Endothelial cell of umbilical vein (primary cell): ENCODE measurements around the gene SH3PXD2A. TPM values are rescaled to one million over a fixed set of nuclear protein-coding genes. Genes with fewer than 3 reads are reported as not detected.

ENCODE experiments used
- BruUV-seq: library from RNA; stranded (reverse); fragments of 400-500 nt; replicated peaks from 2 replicates; lab custom pipeline; 2021; lab: Mats Ljungman, UMichigan
- CTCF ChIA-PET: fragments of 300-600, 350-600 bp; sonication (Branson Sonifier 250); formaldehyde crosslinking; loops from one replicate; lab custom pipeline; 2021; ENCODE audit warnings: antibody characterized with exemption, inconsistent platforms; lab: Charles Lee
- POLR2A ChIA-PET: fragments of 300-600, 350-600 bp; sonication (Branson Sonifier 250); formaldehyde crosslinking; loops from one replicate; lab custom pipeline; 2021; ENCODE audit warnings: antibody characterized with exemption, inconsistent platforms; lab: Charles Lee
- DNase-seq: peaks from one replicate; pipeline ENCODE4 v3.0.0-alpha.2; 2011; ENCODE audit warnings: low read depth, low spot score
- FAIRE-seq: peaks from 2 replicates; lab custom pipeline; 2011; peaks lifted over from hg19 to GRCh38; lab: Jason Lieb, UNC
- H2AFZ ChIP-seq: 2 replicates; pipeline ENCODE4 v1.6.0; 2012; ENCODE audit warnings: low read depth, low read length, control low read depth, inconsistent platforms
- H3K27ac ChIP-seq: 2 replicates; pipeline ENCODE4 v1.5.1; 2011; ENCODE audit warnings: low read depth, mild to moderate bottlenecking, control low read depth, low read length, moderate library complexity; ENCODE audit not compliant: insufficient read depth
- H3K27me3 ChIP-seq, 2 experiments: 2 replicates each; pipeline versions ENCODE4 v1.6.0 to v1.6.1; 2011; ENCODE audit warnings: low read length in 2 of 2, mixed read lengths in 1 of 2; ENCODE audit not compliant: control insufficient read depth in 2 of 2, insufficient read depth in 2 of 2
- H3K36me3 ChIP-seq, 2 experiments: 2 replicates in 1 of 2; 3 replicates in 1 of 2; pipeline ENCODE4 v1.5.1; 2011; ENCODE audit warnings: low read length in 2 of 2, mild to moderate bottlenecking in 1 of 2, moderate library complexity in 1 of 2; ENCODE audit not compliant: control insufficient read depth in 2 of 2, insufficient read depth in 2 of 2; ENCODE audit errors: extremely low read depth in 1 of 2
- H3K4me1 ChIP-seq: 3 replicates; pipeline ENCODE4 v1.5.1; 2011; ENCODE audit warnings: mild to moderate bottlenecking, low read length; ENCODE audit not compliant: control insufficient read depth, insufficient read depth; ENCODE audit errors: extremely low read depth
- H3K4me2 ChIP-seq: 2 replicates; pipeline ENCODE4 v1.6.1; 2011; ENCODE audit warnings: low read length, control low read depth, mixed read lengths; ENCODE audit not compliant: insufficient read depth
- H3K4me3 ChIP-seq, 3 experiments: fragments of 200-600 bp in 1 of 3; sonication (generic), shearing (Covaris generic) in 1 of 3; replicated peaks in 1 of 3; 2 replicates each; pipeline ENCODE4 v1.5.1; 2011 to 2016; ENCODE audit warnings: control low read depth in 3 of 3, low read length in 3 of 3, mild to moderate bottlenecking in 2 of 3, inconsistent platforms in 1 of 3, low read depth in 1 of 3, moderate library complexity in 1 of 3; ENCODE audit not compliant: insufficient read depth in 1 of 3
- H3K79me2 ChIP-seq: 2 replicates; pipeline ENCODE4 v1.6.0; 2012; ENCODE audit warnings: low read length, inconsistent platforms; ENCODE audit not compliant: control insufficient read depth, insufficient read depth
- H3K9ac ChIP-seq: replicated peaks from 2 replicates; pipeline ENCODE3; 2011; ENCODE audit warnings: low read length, control low read depth; ENCODE audit not compliant: insufficient read depth; ENCODE audit errors: extremely low read depth
- H3K9me1 ChIP-seq: replicated peaks from 3 replicates; pipeline ENCODE4 v1.6.0; 2011; ENCODE audit warnings: mild to moderate bottlenecking, low read length; ENCODE audit not compliant: control insufficient read depth, insufficient read depth; ENCODE audit errors: extremely low read depth
- H3K9me3 ChIP-seq: replicated peaks from 2 replicates; pipeline ENCODE4 v1.5.1; 2012; ENCODE audit warnings: low read length, inconsistent platforms; ENCODE audit not compliant: control insufficient read depth, insufficient read depth
- H4K20me1 ChIP-seq: replicated peaks from 2 replicates; pipeline ENCODE3; 2011; ENCODE audit warnings: mild to moderate bottlenecking, low read length; ENCODE audit not compliant: control insufficient read depth, insufficient read depth; ENCODE audit errors: extremely low read depth
- CTCF ChIP-seq, 2 donors: IDR thresholded peaks; 1 replicate in 1 of 2; 2 replicates in 1 of 2; pipeline ENCODE4 v1.5.1; 2011; ENCODE audit warnings: low read length in 2 of 2, mild to moderate bottlenecking in 2 of 2, moderate library complexity in 2 of 2, control low read depth in 1 of 2, inconsistent platforms in 1 of 2, low read depth in 1 of 2; ENCODE audit not compliant: insufficient read depth in 1 of 2; ENCODE audit errors: extremely low read depth in 1 of 2
- EZH2 ChIP-seq: IDR thresholded peaks from 2 replicates; pipeline ENCODE4 v1.6.1; 2012; ENCODE audit warnings: borderline replicate concordance, low read depth, mild to moderate bottlenecking, moderate library complexity, low read length, inconsistent platforms; ENCODE audit not compliant: severe bottlenecking
- FOS ChIP-seq: IDR thresholded peaks from 2 replicates; pipeline ENCODE4 v1.6.1; 2011; ENCODE audit warnings: mild to moderate bottlenecking, low read length, moderate library complexity, borderline replicate concordance; ENCODE audit not compliant: insufficient read depth
- GATA2 ChIP-seq: IDR thresholded peaks from 2 replicates; pipeline ENCODE4 v1.7.0; 2011; ENCODE audit warnings: low read depth, mild to moderate bottlenecking, moderate library complexity, mixed read lengths, low read length; ENCODE audit not compliant: insufficient read length, insufficient read depth
- JUN ChIP-seq: IDR thresholded peaks from 2 replicates; pipeline ENCODE4 v1.6.1; 2011; ENCODE audit warnings: borderline replicate concordance, low read depth; ENCODE audit not compliant: insufficient read length, insufficient read depth
- MYC ChIP-seq: IDR thresholded peaks from one replicate; pipeline ENCODE4 v1.6.1; 2011; ENCODE audit warnings: mild to moderate bottlenecking, low read depth, low read length
- POLR2A ChIP-seq: IDR thresholded peaks from 2 replicates; pipeline ENCODE4 v1.6.1; 2012; ENCODE audit warnings: low read depth, mild to moderate bottlenecking, control low read depth, low read length
- POLR2AphosphoS5 ChIP-seq: IDR thresholded peaks from 2 replicates; pipeline ENCODE4 v1.6.1; 2012; ENCODE audit warnings: low read depth, mild to moderate bottlenecking, control low read depth, low read length, moderate library complexity; ENCODE audit not compliant: insufficient read depth
- dilution Hi-C: fragments of 300-500 bp; cut with MboI; formaldehyde crosslinking; loops from one replicate; pipeline ENCODE4 v1.15.0; 2019; ENCODE audit warnings: low sequenced_read_pairs; ENCODE audit not compliant: extremely low pct_ligation_motif_present
- intact Hi-C: fragments of 100-400 bp; cut with micrococcal nuclease; formaldehyde crosslinking; loops from one replicate; pipeline ENCODE4 v1.10.0; 2022
- polyA plus RNA-seq, 4 experiments: library from polyadenylated mRNA; depleted of rRNA in 3 of 4; stranded (reverse) in 3 of 4; unstranded in 1 of 4; fragments of >200 nt; gene quantifications; 2 replicates each; pipeline versions ENCODE4 v1.2.1 to v1.2.3, GENCODE V29; 2011 to 2012; ENCODE audit warnings: missing spikeins in 1 of 4
- total RNA-seq: library from RNA; stranded (reverse); gene quantifications from 2 replicates; pipeline ENCODE4 v1.2.3, GENCODE V29; 2021
- TF ChIP-seq, protein P1 (sequence below): IDR thresholded peaks from 2 replicates; pipeline ENCODE4 v1.6.1; 2011; ENCODE audit not compliant: insufficient read depth, insufficient read length

The SH3PXD2A gene
- total and polyA plus RNA-seq, 2 donors (not counting 3 experiments of a cell fraction or from before 2014, with no cell fraction given), result 1.4 to 5.1 TPM

GRCh38 chr10:103678178-103678526 is 177.2 kb downstream of the SH3PXD2A start:
- dilution Hi-C loops, result no loop called here
- POLR2A ChIA-PET, result no interaction called here
- Histone ChIP-seq H3K79me2 (no peaks in the 10 kb centered on the region), H3K27ac (no peak overlapping the region), H3K9me3 (no peaks in the 10 kb centered on the region), H3K4me2 (no peak overlapping the region), H3K9me1 (no peaks in the 10 kb centered on the region), H3K4me1 (no peaks in the 10 kb centered on the region), H3K27me3 (no peaks in the 10 kb centered on the region), H3K9ac (no peak overlapping the region), H3K4me3 (no peak overlapping the region), H3K36me3 (no peaks in the 10 kb centered on the region), H2AFZ (no peak overlapping the region), H4K20me1 (no peaks in the 10 kb centered on the region)
- intact Hi-C loops, result no loop called here
- FAIRE-seq (no peak), DNase-seq (peak; percentile 77)
- no TSS peak for BruUV-seq
- CTCF ChIA-PET, result interaction anchor here (0.8 to 1.3 kb wide), 2 partner anchors 8 to 12 kb away, joined by 3 to 7 read pairs; no protein-coding TSS in a partner anchor
- no peak for TF ChIP-seq GATA2
- TF ChIP-seq, protein P1, sequence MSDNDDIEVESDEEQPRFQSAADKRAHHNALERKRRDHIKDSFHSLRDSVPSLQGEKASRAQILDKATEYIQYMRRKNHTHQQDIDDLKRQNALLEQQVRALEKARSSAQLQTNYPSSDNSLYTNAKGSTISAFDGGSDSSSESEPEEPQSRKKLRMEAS, result peak; percentile 42

- intact Hi-C loops (no loop called here), dilution Hi-C loops (no loop called here)
- Histone ChIP-seq H3K27me3 (no peaks in the 10 kb centered on the region), H3K27ac (no peak overlapping the region), H3K4me3 (no peak overlapping the region), H3K9me3 (no peaks in the 10 kb centered on the region), H3K9ac (no peak overlapping the region), H3K4me1 (no peaks in the 10 kb centered on the region), H3K79me2 (no peaks in the 10 kb centered on the region), H4K20me1 (no peaks in the 10 kb centered on the region), H3K4me2 (no peak overlapping the region), H2AFZ (no peak overlapping the region), H3K36me3 (no peaks in the 10 kb centered on the region), H3K9me1 (no peaks in the 10 kb centered on the region)
- FAIRE-seq (no peak), DNase-seq (no peak)
- ChIA-PET CTCF (interaction anchor here (1.3 kb wide), 1 partner anchor 9 kb away, joined by 7 read pairs; no protein-coding TSS in a partner anchor), POLR2A (no interaction called here)
- BruUV-seq, result no TSS peak
- TF ChIP-seq EZH2 (no peak), POLR2AphosphoS5 (no peak), JUN (no peak), CTCF (IDR thresholded peaks at IDR 0.05; ENCODE audit: extremely low read depth in 1 of 2, insufficient read depth in 1 of 2, low read depth in 1 of 2, low read length in 2 of 2) (no peak), GATA2 (no peak), MYC (no peak), POLR2A (no peak), FOS (no peak)
- TF ChIP-seq, protein P1, result no peak
These were observed 177.7 kb downstream of the SH3PXD2A start for GRCh38 chr10:103677486-103678177.
